HepG2 (cell line): ENCODE data around the gene CDK3. TPM values are rescaled to one million over a fixed set of nuclear protein-coding genes. Genes with fewer than 3 reads are reported as not detected.

ENCODE experiments used
- DNMT1 ChIP-seq: sonication (generic); formaldehyde crosslinking; IDR thresholded peaks from 2 replicates; pipeline ENCODE4 v1.5.1; 2020; ENCODE audit warnings: mild to moderate bottlenecking, missing genetic modification reagents
- ETV5 ChIP-seq: IDR thresholded peaks from 2 replicates; pipeline ENCODE4 v1.6.1; 2018; ENCODE audit warnings: missing biosample characterization, missing genetic modification reagents, inconsistent platforms, borderline replicate concordance
- HMGXB3 ChIP-seq: sonication (generic); formaldehyde crosslinking; IDR thresholded peaks from 2 replicates; pipeline ENCODE4 v1.4.0; 2020; ENCODE audit warnings: missing genetic modification reagents, borderline replicate concordance
- HOMEZ ChIP-seq: IDR thresholded peaks from 2 replicates; pipeline ENCODE4 v1.6.1; 2016; ENCODE audit warnings: low read depth
- ISL2 ChIP-seq: sonication (generic); formaldehyde crosslinking; IDR thresholded peaks from 2 replicates; pipeline ENCODE4 v1.5.0; 2020; ENCODE audit warnings: missing genetic modification reagents
- KDM4B ChIP-seq: sonication (generic); formaldehyde crosslinking; IDR thresholded peaks from 2 replicates; pipeline ENCODE4 v1.4.0; 2020; ENCODE audit warnings: missing genetic modification reagents
- MLLT10 ChIP-seq: sonication (generic); formaldehyde crosslinking; IDR thresholded peaks from 2 replicates; pipeline ENCODE4 v1.4.0; 2020; ENCODE audit warnings: missing genetic modification reagents
- MTA3 ChIP-seq: sonication (generic); formaldehyde crosslinking; IDR thresholded peaks from 2 replicates; pipeline ENCODE4 v1.4.0; 2020; ENCODE audit warnings: missing genetic modification reagents
- NPAS2 ChIP-seq: sonication (generic); formaldehyde crosslinking; IDR thresholded peaks from 2 replicates; pipeline ENCODE4 v1.8.0; 2022; ENCODE audit warnings: mild to moderate bottlenecking, missing genetic modification reagents, borderline replicate concordance
- PHF21A ChIP-seq: sonication (generic); formaldehyde crosslinking; IDR thresholded peaks from 2 replicates; pipeline ENCODE4 v1.5.0; 2020; ENCODE audit warnings: mild to moderate bottlenecking, missing genetic modification reagents
- PRDM10 ChIP-seq: sonication (generic); formaldehyde crosslinking; IDR thresholded peaks from 2 replicates; pipeline ENCODE4 v1.4.0; 2020; ENCODE audit warnings: low read depth, missing genetic modification reagents
- REXO4 ChIP-seq: sonication (generic); formaldehyde crosslinking; IDR thresholded peaks from 2 replicates; pipeline ENCODE4 v1.8.0; 2022; ENCODE audit warnings: missing genetic modification reagents, mild to moderate bottlenecking, borderline replicate concordance
- SETDB1 ChIP-seq: sonication (generic); formaldehyde crosslinking; IDR thresholded peaks from 2 replicates; pipeline ENCODE4 v1.5.1; 2020; ENCODE audit warnings: missing genetic modification reagents, mild to moderate bottlenecking, borderline replicate concordance
- WIZ ChIP-seq: sonication (generic); formaldehyde crosslinking; IDR thresholded peaks from 2 replicates; pipeline ENCODE4 v1.5.1; 2020; ENCODE audit warnings: mild to moderate bottlenecking, missing genetic modification reagents
- ZFP91 ChIP-seq: sonication (generic); formaldehyde crosslinking; IDR thresholded peaks from 2 replicates; pipeline ENCODE4 v1.9.0; 2022; ENCODE audit warnings: missing genetic modification reagents, mild to moderate bottlenecking, borderline replicate concordance
- ZNF713 ChIP-seq: sonication (generic); formaldehyde crosslinking; IDR thresholded peaks from 2 replicates; pipeline ENCODE4 v1.4.0; 2020; ENCODE audit warnings: mild to moderate bottlenecking, missing genetic modification reagents
- polyA plus RNA-seq, 8 experiments: library from polyadenylated mRNA; depleted of rRNA in 3 of 8; stranded (reverse) in 7 of 8; unstranded in 1 of 8; fragments of >200 nt; fragmentation: Illumina TruSeq in 4 of 8; extraction: Trizol in 4 of 8; gene quantifications; 2 replicates each; pipeline versions ENCODE4 v1.2.1 to v1.2.3, GENCODE V29; 2011 to 2016; ENCODE audit warnings: low read depth in 4 of 8, missing spikeins in 1 of 8, mixed read lengths in 1 of 8; ENCODE audit not compliant: insufficient read depth in 1 of 8
- total RNA-seq, 5 experiments: library from RNA; depleted of rRNA; stranded (reverse); fragments of >200 nt; fragmentation: Illumina TruSeq; extraction: Trizol; gene quantifications; 2 replicates each; pipeline ENCODE4 v1.2.3, GENCODE V29; 2016; ENCODE audit warnings: low read depth in 1 of 5

CDK3 gene
- total and polyA plus RNA-seq, 2 of the 13 experiments (the other 11 are each of a cell fraction or from before 2014, with no cell fraction given): 5.8 to 11.4 TPM

GRCh38 chr17:76032780-76033108, 32.1 kb downstream of the CDK3 start (continued):
- TF ChIP-seq HMGXB3 (CRISPR knock-in tag): no peak; the same call in 1 of the 2 replicates
- TF ChIP-seq MTA3 (CRISPR knock-in tag): no peak
- no peak for TF ChIP-seq NPAS2 (CRISPR knock-in tag)
- 0 out of 2 replicates have a peak, but pooled peaks have one; percentile 7 for TF ChIP-seq ZFP91 (CRISPR knock-in tag)
- TF ChIP-seq MLLT10: no peak
- no peak for TF ChIP-seq PRDM10 (CRISPR knock-in tag)
- TF ChIP-seq ETV5: no peak; the same call in 1 of the 2 replicates
- no peak for TF ChIP-seq ISL2 (CRISPR knock-in tag)
- 0 out of 2 replicates have a peak, but pooled peaks have one; percentile 4 for TF ChIP-seq HOMEZ (CRISPR knock-in tag)
- TF ChIP-seq DNMT1 (CRISPR knock-in tag): no peak
- no peak for TF ChIP-seq SETDB1
- no peak; the same call in 1 of the 2 replicates for TF ChIP-seq PHF21A (CRISPR knock-in tag)
- no peak for TF ChIP-seq KDM4B (CRISPR knock-in tag)
- TF ChIP-seq WIZ (CRISPR knock-in tag): no peak
- no peak for TF ChIP-seq ZNF713 (CRISPR knock-in tag)
- no peak for TF ChIP-seq REXO4 (CRISPR knock-in tag)
